H54 (cell line): ENCODE data around the gene RHOD.

ENCODE experiments used
- DNase-seq: peaks from one replicate; pipeline ENCODE4 v3.0.0; 2011; ENCODE audit warnings: low spot score, mixed read lengths; ENCODE audit not compliant: insufficient read length
- FAIRE-seq: peaks from 3 replicates; lab custom pipeline; 2011; peaks lifted over from hg19 to GRCh38; lab: Jason Lieb, UNC
- POLR2A ChIP-seq: IDR thresholded peaks from 2 replicates; pipeline ENCODE4 v1.6.1; 2011; ENCODE audit warnings: low read depth, mild to moderate bottlenecking, low read length

RHOD gene

DNA sequence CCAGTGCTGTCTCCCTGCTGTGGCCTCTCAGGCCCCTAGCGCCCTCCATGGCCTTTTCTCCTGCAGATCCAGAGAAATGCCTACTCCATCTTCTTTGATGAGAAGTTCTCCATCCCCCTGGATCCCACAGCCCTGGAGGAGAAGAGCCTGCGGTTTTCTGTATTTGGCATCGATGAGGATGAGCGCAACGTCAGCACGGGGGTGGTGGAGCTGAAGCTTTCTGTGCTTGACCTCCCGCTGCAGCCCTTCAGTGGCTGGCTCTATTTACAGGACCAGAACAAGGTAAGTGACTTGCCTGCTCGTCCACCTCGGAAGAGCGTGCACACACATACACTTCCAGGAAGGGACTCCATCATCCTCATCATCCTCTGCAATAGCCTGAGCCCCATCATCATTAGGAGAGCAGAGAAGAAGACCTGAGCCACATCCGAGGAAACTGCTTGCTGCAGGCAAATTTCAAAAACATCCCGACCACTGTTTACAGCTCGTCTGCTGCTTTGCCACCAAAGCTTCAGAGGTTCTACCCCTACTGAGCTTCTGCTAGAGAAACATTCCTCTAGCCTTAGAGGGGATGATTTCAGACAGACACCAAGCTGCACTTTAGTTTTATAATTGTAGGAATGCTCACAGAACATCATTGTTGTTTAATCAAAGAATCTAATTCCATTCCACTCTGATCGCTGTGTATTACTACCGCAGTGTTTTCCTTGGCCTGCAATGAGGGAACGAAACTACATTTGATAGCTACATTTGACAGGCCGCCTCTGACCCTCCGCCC is 12.9 kb upstream of the RHOD start:
- FAIRE-seq (no peak), DNase-seq (no peak)
- TF ChIP-seq POLR2A = no peak

DNA sequence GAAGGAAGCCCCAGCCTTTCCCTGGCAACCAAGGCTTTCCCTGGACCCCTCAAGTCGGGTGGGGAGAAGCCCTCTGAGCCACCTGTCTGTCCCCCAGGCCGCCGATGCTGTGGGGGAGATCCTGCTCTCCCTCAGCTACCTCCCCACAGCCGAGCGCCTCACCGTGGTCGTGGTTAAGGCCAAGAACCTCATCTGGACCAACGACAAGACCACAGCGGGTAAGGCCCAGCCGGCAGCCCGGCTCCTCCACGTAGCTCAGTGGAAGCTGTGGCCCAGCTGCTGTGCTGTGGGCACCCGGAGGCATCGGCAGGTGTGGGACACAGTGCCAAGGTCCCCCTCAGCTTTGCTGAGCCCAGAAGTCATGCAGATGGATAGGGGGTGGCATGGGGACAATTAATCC is 12.2 kb upstream of the RHOD start:
- no peak for FAIRE-seq
- TF ChIP-seq POLR2A = no peak
- DNase-seq = no peak

DNA sequence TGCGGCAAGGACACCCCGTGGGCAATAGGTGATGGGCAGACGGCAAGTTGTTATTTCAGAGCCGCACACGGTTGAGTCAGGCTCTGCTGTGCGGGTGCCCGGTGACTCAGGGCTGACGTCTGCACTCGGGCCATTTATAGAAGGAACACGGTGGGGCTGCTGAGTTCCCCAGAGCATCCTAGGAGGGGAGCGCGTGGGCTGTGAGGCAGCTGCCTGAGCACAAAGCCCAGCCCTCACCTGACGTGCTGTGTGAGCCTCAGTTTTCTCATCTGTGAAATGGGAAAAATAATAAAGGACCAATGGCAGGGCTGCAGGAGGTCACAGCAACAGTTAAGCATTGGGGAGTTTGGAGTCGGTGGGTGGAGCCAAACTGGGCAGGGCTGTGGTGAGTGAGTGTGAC is 11.3 kb upstream of the RHOD start:
- DNase-seq = peak; percentile 89
- no peak for FAIRE-seq
- TF ChIP-seq POLR2A = no peak

DNA sequence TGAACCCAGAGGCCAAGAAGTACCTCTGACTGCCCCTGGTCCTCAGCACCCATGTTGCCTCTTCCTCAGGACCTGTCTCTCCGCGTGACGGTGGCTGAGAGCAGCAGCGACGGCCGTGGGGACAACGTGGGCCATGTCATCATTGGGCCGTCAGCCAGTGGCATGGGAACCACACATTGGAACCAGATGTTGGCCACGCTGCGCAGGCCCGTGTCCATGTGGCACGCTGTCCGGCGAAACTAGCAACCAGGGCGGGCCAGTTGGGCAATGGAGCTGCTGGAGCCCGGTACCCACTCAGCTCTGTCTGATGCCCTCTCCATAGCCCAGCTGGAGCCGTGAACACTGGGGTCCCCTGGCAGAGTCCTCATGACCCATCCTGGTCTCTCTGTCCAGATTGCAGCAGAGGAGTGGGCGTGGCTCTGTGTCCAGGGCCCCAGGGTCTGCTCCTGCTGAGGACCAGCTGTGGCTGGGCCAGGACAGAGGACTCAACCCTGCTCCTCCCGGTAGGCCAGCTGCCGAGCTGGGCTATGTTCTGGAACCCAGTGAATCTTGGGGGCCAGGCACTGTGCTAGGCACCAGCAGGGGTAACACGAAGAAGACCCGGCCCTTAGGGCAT is 8.0 kb upstream of the RHOD start:
- FAIRE-seq = no peak
- TF ChIP-seq POLR2A = no peak
- DNase-seq = no peak

DNA sequence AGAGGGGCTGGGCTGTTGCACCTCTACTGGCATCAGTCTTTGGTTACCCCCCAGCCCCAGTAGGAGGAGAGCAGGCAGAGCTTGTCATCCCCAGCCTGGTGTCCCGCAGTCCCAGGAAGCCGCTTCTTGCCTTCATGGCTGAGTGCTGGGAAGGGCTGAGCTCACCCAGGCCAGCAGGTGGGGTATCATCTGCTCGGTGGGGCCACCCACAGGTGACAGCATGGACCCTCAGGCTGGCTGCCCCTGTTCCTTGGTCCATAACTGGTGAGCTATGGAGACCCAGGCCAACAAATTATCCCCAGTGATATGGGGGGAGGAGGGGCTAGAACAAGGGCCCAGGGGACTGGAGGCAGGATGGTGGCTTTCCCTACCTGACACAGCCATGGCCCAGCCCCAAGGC is 6.5 kb upstream of the RHOD start:
- TF ChIP-seq POLR2A = no peak
- no peak for DNase-seq
- no peak for FAIRE-seq

DNA sequence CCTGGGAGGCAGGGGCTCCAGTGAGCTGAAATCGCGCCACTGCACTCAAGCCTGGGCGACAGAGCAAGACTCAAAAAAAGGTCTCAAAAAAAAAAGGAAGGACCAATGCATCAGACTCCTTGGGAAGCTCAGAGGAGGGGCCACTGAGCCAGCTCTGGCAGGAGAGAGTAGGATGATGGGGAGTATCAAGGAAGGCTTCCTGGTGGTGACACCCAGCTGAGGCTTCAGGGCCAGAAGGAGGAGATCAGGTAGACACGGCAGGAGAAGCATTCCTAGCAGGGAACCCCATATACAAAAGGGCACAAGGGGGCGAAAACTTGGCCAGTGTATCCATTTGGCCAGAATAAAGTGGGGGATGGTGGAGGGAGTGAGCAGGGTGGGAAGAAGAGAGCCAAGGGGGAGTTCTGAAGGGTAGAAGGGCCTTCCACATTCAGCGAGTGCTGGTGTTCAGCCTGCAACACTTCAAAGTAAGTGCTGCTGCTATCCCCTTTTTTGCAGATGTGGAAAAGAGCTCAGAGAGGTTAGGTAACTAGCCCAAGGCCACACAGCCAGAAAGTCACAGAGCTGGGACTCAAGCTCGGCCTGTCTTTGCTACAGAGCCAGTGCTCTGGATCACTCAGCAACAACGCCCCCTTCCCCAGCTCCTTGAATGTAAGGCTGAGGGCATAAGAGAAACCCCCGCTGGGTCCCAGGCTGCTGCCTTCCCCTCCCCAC is 5.3 kb upstream of the RHOD start:
- TF ChIP-seq POLR2A = no peak
- DNase-seq = no peak
- no peak for FAIRE-seq

DNA sequence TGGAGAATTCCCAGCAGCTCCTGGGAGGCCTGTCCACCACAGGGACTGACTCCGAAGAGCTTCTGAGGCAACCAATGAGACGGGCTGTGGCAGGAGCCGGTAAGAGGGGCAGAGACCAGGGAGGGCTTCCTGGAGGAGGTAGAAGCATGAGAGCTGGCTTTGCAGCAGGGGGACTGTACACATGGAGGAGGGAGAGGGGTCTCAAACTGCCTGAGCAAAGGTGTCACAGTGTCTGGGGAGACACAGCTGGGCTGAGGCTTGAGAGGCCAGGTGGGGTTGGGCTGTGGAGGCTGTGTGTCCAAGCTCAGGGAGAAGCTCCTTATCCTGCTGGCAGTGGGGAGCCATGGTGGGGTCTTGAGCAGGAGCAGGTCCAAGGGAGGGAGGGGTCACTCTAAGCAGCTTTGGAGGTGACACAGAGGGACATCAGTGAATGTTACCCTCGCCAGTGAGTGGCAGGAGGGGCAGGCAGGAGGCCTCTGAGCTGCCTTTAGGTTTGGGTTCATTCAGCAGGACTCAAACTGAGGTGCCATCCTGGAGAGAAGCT is 4.6 kb upstream of the RHOD start:
- FAIRE-seq (no peak), DNase-seq (no peak)
- no peak for TF ChIP-seq POLR2A

DNA sequence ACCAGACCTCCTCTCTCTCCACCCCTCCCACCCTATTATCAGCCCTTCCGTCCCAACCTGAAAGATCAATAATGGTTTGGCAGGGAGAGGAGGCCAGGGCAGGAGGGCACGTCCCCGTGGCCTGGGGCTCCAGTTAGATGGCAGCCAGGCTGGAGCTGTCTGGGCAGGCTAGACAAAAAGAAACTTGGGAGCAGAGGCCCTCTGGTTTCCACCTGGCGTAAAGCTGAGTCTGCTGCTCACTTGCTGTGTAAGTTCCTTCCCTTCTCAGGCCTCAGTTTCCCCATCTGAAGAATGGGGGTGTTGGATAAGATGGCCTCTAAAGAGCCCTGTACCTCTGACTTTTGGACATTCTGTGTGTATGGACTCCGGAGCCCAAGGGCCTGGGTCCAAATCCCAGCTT is 3.8 kb upstream of the RHOD start:
- FAIRE-seq (no peak), DNase-seq (no peak)
- TF ChIP-seq POLR2A = no peak

DNA sequence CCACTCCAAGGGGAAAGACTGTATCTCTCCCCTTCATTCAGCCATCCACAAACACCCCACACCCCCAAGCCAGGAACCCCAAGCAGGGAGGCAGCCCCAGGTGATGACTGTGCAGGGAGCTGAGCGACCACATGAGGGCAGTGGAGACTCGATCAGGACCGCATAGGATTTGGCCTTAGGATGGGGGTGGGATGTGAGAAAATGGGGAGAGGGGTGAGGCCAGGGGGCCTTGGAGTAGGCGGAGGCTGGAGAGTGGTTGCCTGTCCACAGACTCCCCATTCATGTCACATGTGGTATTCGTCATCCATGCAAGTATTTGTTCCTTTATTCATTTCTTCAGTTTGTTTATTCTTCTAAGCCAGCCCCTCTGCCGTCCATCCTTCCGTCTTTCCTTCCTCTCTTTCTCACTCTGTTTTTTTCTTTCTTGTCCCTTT is 2.7 kb upstream of the RHOD start:
- FAIRE-seq (no peak), DNase-seq (peak; percentile 90)
- TF ChIP-seq POLR2A = no peak

DNA sequence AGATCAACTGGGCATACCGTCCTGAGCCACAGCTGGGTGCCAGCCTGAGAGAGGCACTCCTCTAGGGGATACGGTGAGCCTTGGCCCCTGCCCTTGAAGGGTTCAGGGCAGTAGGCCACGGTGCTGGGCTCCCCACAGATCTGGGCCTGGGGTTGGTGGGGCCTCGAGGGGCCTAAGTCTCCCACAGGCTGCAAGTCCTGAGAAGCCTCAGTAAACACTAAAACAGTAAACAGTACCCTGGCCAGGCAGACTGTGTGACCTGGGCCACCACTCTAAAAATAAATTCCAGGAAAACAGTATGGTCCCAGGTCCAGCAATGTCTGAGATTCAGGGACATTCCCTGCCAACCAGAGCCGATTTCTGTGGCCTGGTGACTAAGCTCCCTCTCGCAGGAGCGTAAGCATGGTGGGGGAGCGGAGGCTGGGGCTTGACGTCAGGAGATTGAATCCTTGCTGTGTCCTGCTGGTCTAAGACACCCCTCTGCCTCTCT is 2.3 kb upstream of the RHOD start:
- no peak for TF ChIP-seq POLR2A
- peak; percentile 11 for FAIRE-seq
- peak; percentile 97 for DNase-seq

DNA sequence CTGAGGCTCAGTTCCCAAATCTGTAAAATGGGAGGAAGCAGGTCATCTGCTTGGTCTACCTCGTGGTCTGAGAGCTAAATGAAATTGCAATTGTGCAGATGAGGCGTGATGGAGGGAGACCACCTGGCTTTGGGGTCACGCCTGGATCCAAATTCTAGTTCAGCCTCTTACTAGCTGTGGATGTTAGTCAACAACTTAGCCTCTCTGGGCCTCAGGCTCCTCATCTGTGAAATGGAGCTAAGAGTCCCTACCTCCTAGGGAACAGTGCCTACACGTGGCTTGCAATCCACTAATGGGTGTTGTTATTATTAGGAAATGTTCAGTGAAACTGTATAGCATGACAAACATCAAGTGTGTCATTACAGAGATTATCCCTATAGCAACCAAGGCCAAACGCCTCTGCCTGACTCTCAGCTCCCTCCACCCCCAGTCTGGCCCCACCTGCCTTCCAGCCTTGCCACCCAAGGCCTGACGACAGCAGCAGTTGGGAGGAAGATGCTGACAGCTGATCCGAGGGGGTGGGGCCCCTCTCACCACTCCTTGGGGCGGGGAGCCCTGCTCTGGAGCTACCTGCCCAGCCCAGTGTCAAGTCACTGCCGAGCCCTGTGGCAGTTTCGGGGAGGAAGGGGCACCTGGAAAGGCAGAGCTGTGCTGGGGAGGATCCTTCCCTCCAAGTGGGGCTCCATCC is 1.7 kb upstream of the RHOD start:
- no peak for FAIRE-seq
- peak; percentile 87 for DNase-seq
- 0 out of 2 replicates have a peak, but pooled peaks have one; percentile 10 for TF ChIP-seq POLR2A

DNA sequence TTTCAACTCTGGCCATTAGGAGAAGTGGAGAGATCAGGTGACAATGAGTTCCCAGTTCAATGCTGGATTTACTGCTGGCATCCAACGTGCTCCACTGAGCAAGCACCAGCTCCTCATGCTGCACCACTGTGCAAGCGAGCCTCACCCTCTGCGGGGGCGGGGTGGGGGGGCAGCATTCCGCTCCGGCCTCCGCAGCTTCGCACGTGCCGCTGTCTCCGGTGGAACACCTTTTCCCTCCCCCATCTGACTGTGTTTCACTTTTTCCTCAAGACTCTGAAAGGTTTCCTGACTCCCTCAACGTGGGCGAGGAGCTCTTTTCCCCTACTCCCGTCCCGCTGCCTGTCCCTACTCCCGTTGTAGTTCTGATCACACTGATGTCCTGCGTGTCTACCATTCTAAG is 835 bp upstream of the RHOD start:
- no peak for FAIRE-seq
- no peak for DNase-seq
- TF ChIP-seq POLR2A = no peak

DNA sequence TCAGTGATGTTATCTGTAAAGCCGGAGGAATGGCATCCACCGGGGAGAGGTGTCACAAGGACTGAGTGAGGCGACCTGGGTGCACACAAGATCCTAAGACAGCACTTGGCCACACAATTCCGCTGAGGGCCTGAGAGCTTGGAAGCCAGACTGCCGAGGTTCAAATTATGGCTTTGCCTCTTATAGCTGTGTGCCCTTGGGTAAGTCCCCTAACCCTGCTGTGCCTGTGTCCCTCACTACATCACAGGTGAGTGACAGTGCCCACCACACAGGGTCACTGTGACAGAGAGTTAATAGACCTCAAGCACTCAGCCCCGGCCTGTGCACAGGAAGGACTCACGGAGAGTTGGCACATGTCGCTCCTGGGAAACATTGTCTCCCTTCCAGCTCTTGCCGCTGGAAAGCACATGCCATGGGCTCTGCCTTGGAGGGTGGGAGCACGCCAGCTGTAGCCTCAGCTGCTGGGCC is 592 bp downstream of the RHOD start:
- TF ChIP-seq POLR2A = no peak
- DNase-seq = no peak
- FAIRE-seq = no peak
